Vagina (tissue), 2 donors: ENCODE data around the gene MBD5. TPM values are rescaled to one million over a fixed set of nuclear protein-coding genes. Genes with fewer than 3 reads are reported as not detected.

Experiments
- DNase-seq, 2 donors: peaks; one replicate each; pipeline ENCODE4 v3.0.0-alpha.2; 2017; ENCODE audit errors: extremely low spot score in 2 of 2
- H3K27ac ChIP-seq: fragments of 200-600 bp; sonication (generic); one replicate; pipeline ENCODE4 v1.5.1; 2019
- H3K27me3 ChIP-seq: fragments of 200-600 bp; sonication (generic); one replicate; pipeline ENCODE4 v1.5.1; 2019
- H3K36me3 ChIP-seq, 2 donors: fragments of 200-600 bp; sonication (generic); one replicate each; pipeline ENCODE4 v1.5.1; 2017 to 2019
- H3K4me1 ChIP-seq: fragments of 200-600 bp; sonication (generic); one replicate; pipeline ENCODE4 v1.5.1; 2019
- H3K4me3 ChIP-seq, 2 donors: fragments of 200-600 bp; sonication (generic); 1 replicate in 1 of 2; 2 replicates in 1 of 2; pipeline ENCODE4 v1.5.1; 2016 to 2019
- H3K9me3 ChIP-seq: fragments of 200-600 bp; sonication (generic); one replicate; pipeline ENCODE4 v1.5.1; 2019
- CTCF ChIP-seq, 3 experiments: fragments of 450-650 bp in 2 of 3; fragments of 200-600 bp in 1 of 3; sonication (generic) in 1 of 3; IDR thresholded peaks; one replicate each; pipeline ENCODE4 v1.5.1; 2017 to 2019; ENCODE audit warnings: antibody characterized with exemption in 3 of 3, mild to moderate bottlenecking in 2 of 3, moderate library complexity in 2 of 3
- POLR2A ChIP-seq, 2 donors: fragments of 450-650 bp; IDR thresholded peaks; one replicate each; pipeline ENCODE4 v1.6.1; 2017; ENCODE audit warnings: antibody characterized with exemption in 2 of 2, mild to moderate bottlenecking in 2 of 2, moderate library complexity in 2 of 2
- POLR2AphosphoS5 ChIP-seq, 2 donors: sonication (generic); formaldehyde crosslinking; IDR thresholded peaks; one replicate each; pipeline ENCODE4 v1.9.0; 2017; ENCODE audit warnings: antibody characterized with exemption in 2 of 2, mild to moderate bottlenecking in 2 of 2, low read depth in 1 of 2; ENCODE audit not compliant: insufficient read depth in 1 of 2
- intact Hi-C: fragments of 100-400 bp; cut with DNase I; formaldehyde crosslinking; loops from one replicate; pipeline ENCODE4 v1.15.1; 2023
- total RNA-seq: library from RNA; depleted of rRNA; stranded (reverse); fragments of >200 nt; gene quantifications from one replicate; pipeline ENCODE4 v1.2.3, GENCODE V29; 2016

Gene MBD5
- total RNA-seq, 1 donor from 2014 or later, result 32.7 TPM

DNA sequence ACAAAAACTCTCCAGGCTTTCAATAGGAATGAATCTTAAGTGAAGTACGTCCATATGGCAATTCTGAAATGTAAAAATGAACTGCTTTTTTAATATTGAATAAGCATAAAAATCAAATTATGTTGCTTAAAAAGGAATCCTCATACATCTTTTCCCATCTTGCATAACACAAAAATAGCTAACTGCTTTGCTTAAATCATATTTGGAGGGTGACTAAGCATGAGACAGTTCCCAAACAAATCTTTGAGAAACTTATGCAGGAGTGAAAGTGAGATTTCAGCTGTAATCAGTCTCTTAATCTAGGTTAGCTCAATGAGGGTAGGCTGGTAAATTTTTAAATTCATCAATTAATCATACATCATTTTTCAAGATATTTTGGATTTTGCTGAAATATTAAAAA lies 111.5 kb downstream of the MBD5 start:
- intact Hi-C loops, result no loop called here
- TF ChIP-seq CTCF (IDR thresholded peaks at IDR 0.05) (no peak), POLR2AphosphoS5 (IDR thresholded peaks at IDR 0.05; ENCODE audit: insufficient read depth in 1 of 2, low read depth in 1 of 2) (no peak), POLR2A (IDR thresholded peaks at IDR 0.05) (no peak)

DNA sequence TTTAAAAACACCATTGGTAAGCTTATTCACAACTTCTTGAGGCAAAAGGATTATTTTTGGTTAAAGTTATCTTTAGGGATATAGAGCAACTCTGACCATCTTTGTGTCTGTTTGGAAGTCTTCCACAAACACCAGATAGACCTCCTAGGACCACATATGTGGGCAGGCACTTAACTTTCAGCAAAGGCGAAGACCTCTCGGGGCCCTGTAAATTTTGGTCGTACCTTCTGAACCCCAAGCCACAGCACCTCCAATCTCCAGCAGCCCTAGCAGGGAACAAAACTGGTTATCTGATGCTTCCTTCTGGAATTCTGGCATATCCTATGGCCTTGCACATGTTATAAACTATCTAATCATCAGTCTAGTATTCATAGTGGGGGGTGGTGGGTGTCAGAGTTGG lies 114.8 kb downstream of the MBD5 start:
- Histone ChIP-seq H3K4me3 (no peak overlapping the region), H3K27ac (no peak overlapping the region), H3K4me1 (no peaks in the 10 kb centered on the region), H3K27me3 (no peaks in the 10 kb centered on the region), H3K9me3 (no peaks in the 10 kb centered on the region), H3K36me3 (no peaks in the 10 kb centered on the region)
- TF ChIP-seq CTCF (IDR thresholded peaks at IDR 0.05) (no peak), POLR2AphosphoS5 (IDR thresholded peaks at IDR 0.05; ENCODE audit: insufficient read depth in 1 of 2, low read depth in 1 of 2) (no peak), POLR2A (IDR thresholded peaks at IDR 0.05) (no peak)
- DNase-seq, result no peak
- intact Hi-C loops, result no loop called here

More for the DNA sequence above, 111.5 kb downstream of the MBD5 start:
- H3K4me1 ChIP-seq, result no peaks in the 10 kb centered on the region
- H3K9me3 ChIP-seq, result no peaks in the 10 kb centered on the region
- DNase-seq, result no peak
- no peak overlapping the region for H3K4me3 ChIP-seq
- H3K27me3 ChIP-seq, result no peaks in the 10 kb centered on the region
- no peaks in the 10 kb centered on the region for H3K36me3 ChIP-seq
- H3K27ac ChIP-seq, result no peak overlapping the region

GRCh38 chr2:148136441-148136840 lies 115.5 kb downstream of the MBD5 start:
- no peak overlapping the region for H3K27ac ChIP-seq
- intact Hi-C loops, result no loop called here
- no peak for DNase-seq
- no peak overlapping the region for H3K4me3 ChIP-seq
- TF ChIP-seq CTCF (IDR thresholded peaks at IDR 0.05) (no peak), POLR2AphosphoS5 (IDR thresholded peaks at IDR 0.05; ENCODE audit: insufficient read depth in 1 of 2, low read depth in 1 of 2) (no peak), POLR2A (IDR thresholded peaks at IDR 0.05) (no peak)
- no peaks in the 10 kb centered on the region for H3K9me3 ChIP-seq
- H3K4me1 ChIP-seq, result no peaks in the 10 kb centered on the region
- H3K36me3 ChIP-seq, result no peaks in the 10 kb centered on the region
- no peaks in the 10 kb centered on the region for H3K27me3 ChIP-seq

- Histone ChIP-seq H3K9me3 (no peaks in the 10 kb centered on the region), H3K36me3 (no peaks in the 10 kb centered on the region), H3K27me3 (no peaks in the 10 kb centered on the region), H3K4me3 (no peak overlapping the region), H3K27ac (no peak overlapping the region), H3K4me1 (no peaks in the 10 kb centered on the region)
- intact Hi-C loops, result no loop called here
- no peak for DNase-seq
- TF ChIP-seq POLR2A (IDR thresholded peaks at IDR 0.05) (no peak), POLR2AphosphoS5 (IDR thresholded peaks at IDR 0.05; ENCODE audit: insufficient read depth in 1 of 2, low read depth in 1 of 2) (no peak), CTCF (IDR thresholded peaks at IDR 0.05) (no peak)
Measured at GRCh38 chr2:148161909-148162435, 141.1 kb downstream of the MBD5 start.

DNA sequence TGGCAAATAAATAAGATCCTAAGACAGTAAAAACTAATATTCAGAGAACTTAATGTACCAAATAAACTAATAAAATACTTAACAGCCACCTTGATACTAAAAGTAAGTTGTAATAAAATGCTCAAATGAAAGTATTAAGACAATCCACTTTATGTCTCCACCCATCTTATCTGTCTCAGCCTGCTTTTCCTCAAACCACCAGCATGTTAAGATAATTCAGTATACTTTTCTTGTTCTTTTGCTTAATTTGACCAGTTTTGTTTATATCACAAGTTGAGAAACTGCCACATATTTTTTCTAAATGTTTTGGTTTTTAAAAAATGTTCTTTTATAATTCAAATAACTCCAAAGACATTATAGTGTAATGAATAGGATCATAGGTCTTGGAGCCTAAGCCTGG lies 142.0 kb downstream of the MBD5 start:
- TF ChIP-seq POLR2AphosphoS5 (IDR thresholded peaks at IDR 0.05; ENCODE audit: insufficient read depth in 1 of 2, low read depth in 1 of 2) (no peak), POLR2A (IDR thresholded peaks at IDR 0.05) (no peak), CTCF (IDR thresholded peaks at IDR 0.05) (no peak)
- no peak overlapping the region for H3K27ac ChIP-seq
- intact Hi-C loops, result no loop called here
- H3K4me1 ChIP-seq, result no peaks in the 10 kb centered on the region
- no peaks in the 10 kb centered on the region for H3K9me3 ChIP-seq
- no peaks in the 10 kb centered on the region for H3K27me3 ChIP-seq
- H3K4me3 ChIP-seq, result no peak overlapping the region
- no peaks in the 10 kb centered on the region for H3K36me3 ChIP-seq
- DNase-seq, result no peak
